Measurements from ENCODE around the gene ZNF318.

Gene ZNF318

DNA sequence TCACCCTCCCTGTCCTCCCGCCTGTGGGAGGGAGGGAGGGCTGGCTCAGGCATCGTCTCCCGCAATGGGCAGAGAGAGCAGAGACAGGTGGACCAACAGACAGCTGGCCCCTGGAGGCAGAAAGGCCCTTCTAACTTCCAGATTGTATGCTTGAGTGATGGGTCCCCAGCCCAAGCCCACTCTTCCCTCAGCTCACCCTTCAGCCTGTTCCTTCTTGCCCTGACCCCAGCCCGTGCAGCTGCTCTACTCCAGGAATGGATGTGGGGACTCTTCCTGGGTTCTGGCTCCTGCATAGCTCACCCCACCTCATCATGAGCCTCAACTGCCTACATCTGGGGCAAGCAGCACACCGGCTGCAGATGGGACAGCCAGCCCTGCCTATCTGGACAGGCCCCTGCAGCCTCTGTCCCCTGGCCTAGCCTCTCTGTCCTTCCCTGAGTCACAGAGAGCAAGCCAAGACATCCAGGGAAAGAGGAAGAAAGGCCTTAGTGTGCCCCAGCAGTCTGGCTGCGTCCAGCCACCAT is 82.9 kb downstream of the ZNF318 start:
- Histone ChIP-seq H3K9me3 (ENCODE audit: control insufficient read depth, low read depth, low read length) (no peaks in the 10 kb centered on the region), H3K27ac (ENCODE audit: low read length) (no peak overlapping the region), H3K4me1 (ENCODE audit: control insufficient read depth, low read depth, low read length) (no peaks in the 10 kb centered on the region), H3K36me3 (ENCODE audit: control insufficient read depth, low read depth, low read length) (no peaks in the 10 kb centered on the region), H3K4me3 (ENCODE audit: low read length) (no peak overlapping the region), H3K27me3 (ENCODE audit: control insufficient read depth, insufficient read depth, low read length) (no peaks in the 10 kb centered on the region), H3K9ac (ENCODE audit: low read length) (no peak overlapping the region)

Measured in iPS-18a (cell line).